ENCODE results near the gene TMED4. TPM values are rescaled to one million over a fixed set of nuclear protein-coding genes. Genes with fewer than 3 reads are reported as not detected.

TMED4 gene
- total and polyA plus RNA-seq, 2 donors (not counting 3 experiments of a cell fraction or from before 2014, with no cell fraction given), result 63.4 to 89.7 TPM

- no peak for DNase-seq (ENCODE audit: low read depth, low spot score)
- POLR2A ChIA-PET, result no interaction called here
- no peaks in the 10 kb centered on the region for H3K9me3 ChIP-seq (replicated peaks; ENCODE audit: control insufficient read depth, insufficient read depth, low read length)
- no peak overlapping the region for H3K4me2 ChIP-seq (ENCODE audit: insufficient read depth, low read length)
- H3K4me1 ChIP-seq (ENCODE audit: control insufficient read depth, extremely low read depth, insufficient read depth, low read length), result peaks cover 9% of the 10 kb centered on the region
- H4K20me1 ChIP-seq (replicated peaks; ENCODE audit: control insufficient read depth, extremely low read depth, insufficient read depth, low read length), result no peaks in the 10 kb centered on the region
- CTCF ChIA-PET, result interaction anchor here (1.6 to 1.7 kb wide), 2 partner anchors 10 to 561 kb away, joined by 4 to 6 read pairs; no protein-coding TSS in a partner anchor
- no peak overlapping the region for H3K4me3 ChIP-seq (replicated peaks in 1 of 3; ENCODE audit: insufficient read depth in 1 of 3, low read depth in 1 of 3, low read length in 3 of 3)
- no peak overlapping the region for H3K9ac ChIP-seq (replicated peaks; ENCODE audit: extremely low read depth, insufficient read depth, low read length)
- dilution Hi-C loops (cut with MboI; ENCODE audit: extremely low pct_ligation_motif_present, low sequenced_read_pairs), result no loop called here
- H2AFZ ChIP-seq (ENCODE audit: low read depth, low read length), result no peak overlapping the region
- no peaks in the 10 kb centered on the region for H3K9me1 ChIP-seq (replicated peaks; ENCODE audit: control insufficient read depth, extremely low read depth, insufficient read depth, low read length)
- no TSS peak for BruUV-seq (replicated peaks)
- no peak for FAIRE-seq
- intact Hi-C loops (cut with micrococcal nuclease), result no loop called here
- no peak overlapping the region for H3K27ac ChIP-seq (ENCODE audit: insufficient read depth, low read depth, low read length)
- H3K36me3 ChIP-seq (ENCODE audit: control insufficient read depth in 2 of 2, extremely low read depth in 1 of 2, insufficient read depth in 2 of 2, low read length in 2 of 2), result peaks cover 24 to 26% of the 10 kb centered on the region in 2 experiments
- no peak for TF ChIP-seq POLR2A (IDR thresholded peaks at IDR 0.05; ENCODE audit: low read depth, low read length)
- peaks cover 32% of the 10 kb centered on the region for H3K79me2 ChIP-seq (ENCODE audit: control insufficient read depth, insufficient read depth, low read length)
- H3K27me3 ChIP-seq (ENCODE audit: control insufficient read depth in 2 of 2, insufficient read depth in 2 of 2, low read length in 2 of 2), result no peaks in the 10 kb centered on the region
Measured at GRCh38 chr7:44575054-44575453, 7.0 kb downstream of the TMED4 start.

- POLR2A ChIA-PET, result interaction anchor here (0.7 to 1.0 kb wide), 3 partner anchors 8 to 33 kb away, joined by 3 to 6 read pairs (median 4); partner anchors contain the start of gene TMED4
- peak overlapping the region; percentile 73 for H3K27ac ChIP-seq (ENCODE audit: insufficient read depth, low read depth, low read length)
- no peak for FAIRE-seq
- no peaks in the 10 kb centered on the region for H3K9me3 ChIP-seq (replicated peaks; ENCODE audit: control insufficient read depth, insufficient read depth, low read length)
- H3K4me1 ChIP-seq (ENCODE audit: control insufficient read depth, extremely low read depth, insufficient read depth, low read length), result peaks cover 9% of the 10 kb centered on the region
- intact Hi-C loops (cut with micrococcal nuclease), result loop anchor here (5.0 kb wide), 1 partner anchor 317 kb away; no protein-coding TSS in a partner anchor
- peak overlapping the region in 2 of 3 experiments; percentile 54 to 77 for H3K4me3 ChIP-seq (replicated peaks in 1 of 3; ENCODE audit: insufficient read depth in 1 of 3, low read depth in 1 of 3, low read length in 3 of 3)
- peaks cover 26 to 27% of the 10 kb centered on the region in 2 experiments for H3K36me3 ChIP-seq (ENCODE audit: control insufficient read depth in 2 of 2, extremely low read depth in 1 of 2, insufficient read depth in 2 of 2, low read length in 2 of 2)
- no peaks in the 10 kb centered on the region for H3K27me3 ChIP-seq (ENCODE audit: control insufficient read depth in 2 of 2, insufficient read depth in 2 of 2, low read length in 2 of 2)
- dilution Hi-C loops (cut with MboI; ENCODE audit: extremely low pct_ligation_motif_present, low sequenced_read_pairs), result no loop called here
- TSS peak; percentile 73 for BruUV-seq (replicated peaks)
- TF ChIP-seq JUN (IDR thresholded peaks at IDR 0.05; ENCODE audit: borderline replicate concordance, insufficient read depth, insufficient read length, low read depth) (no peak), FOS (IDR thresholded peaks at IDR 0.05; ENCODE audit: borderline replicate concordance, insufficient read depth, low read length) (no peak), MAX (IDR thresholded peaks at IDR 0.05; ENCODE audit: insufficient read depth, insufficient read length) (no peak), EZH2 (IDR thresholded peaks at IDR 0.05; ENCODE audit: borderline replicate concordance, low read depth, low read length, severe bottlenecking) (no peak), GATA2 (IDR thresholded peaks at IDR 0.05; ENCODE audit: insufficient read depth, insufficient read length, low read depth, low read length) (no peak), MYC (IDR thresholded peaks at IDR 0.05; ENCODE audit: low read depth, low read length) (no peak)
- CTCF ChIA-PET, result interaction anchor here (0.8 to 1.7 kb wide), 7 partner anchors 9 to 561 kb away, joined by 3 to 16 read pairs (median 4); no protein-coding TSS in a partner anchor
- no peak for DNase-seq (ENCODE audit: low read depth, low spot score)
- H2AFZ ChIP-seq (ENCODE audit: low read depth, low read length), result peak overlapping the region; percentile 60
- peak overlapping the region; percentile 80 for H3K9ac ChIP-seq (replicated peaks; ENCODE audit: extremely low read depth, insufficient read depth, low read length)
- peaks cover 28% of the 10 kb centered on the region for H3K79me2 ChIP-seq (ENCODE audit: control insufficient read depth, insufficient read depth, low read length)
- H3K4me2 ChIP-seq (ENCODE audit: insufficient read depth, low read length), result peak overlapping the region; percentile 82
- H4K20me1 ChIP-seq (replicated peaks; ENCODE audit: control insufficient read depth, extremely low read depth, insufficient read depth, low read length), result no peaks in the 10 kb centered on the region
- H3K9me1 ChIP-seq (replicated peaks; ENCODE audit: control insufficient read depth, extremely low read depth, insufficient read depth, low read length), result no peaks in the 10 kb centered on the region
Measured at GRCh38 chr7:44574287-44574872, 7.7 kb downstream of the TMED4 start.
